Karpas-422 (cell line): Measurements from ENCODE around the gene REV3L. TPM values are rescaled to one million over a fixed set of nuclear protein-coding genes. Genes with fewer than 3 reads are reported as not detected.

Experiments
- DNase-seq: peaks from one replicate; pipeline ENCODE4 v3.0.0-alpha.2; 2015
- H2AFZ ChIP-seq: fragments of 200-600 bp; sonication (generic); 2 replicates; pipeline ENCODE4 v1.6.1; 2014; ENCODE audit warnings: antibody characterized with exemption, low read length, mixed read lengths
- H3K27ac ChIP-seq: fragments of 200-600 bp; sonication (generic); 2 replicates; pipeline ENCODE4 v1.5.1; 2014; ENCODE audit warnings: mild to moderate bottlenecking, low read length, moderate library complexity
- H3K27me3 ChIP-seq: fragments of 200-600 bp; sonication (generic); 2 replicates; pipeline ENCODE4 v1.6.1; 2014; ENCODE audit warnings: low read length, mixed read lengths
- H3K36me3 ChIP-seq: fragments of 200-600 bp; sonication (generic); 2 replicates; pipeline ENCODE4 v1.6.1; 2014; ENCODE audit warnings: low read length, mixed read lengths; ENCODE audit not compliant: insufficient read depth
- H3K4me1 ChIP-seq: fragments of 200-600 bp; sonication (generic); 2 replicates; pipeline ENCODE4 v1.6.1; 2014; ENCODE audit warnings: mild to moderate bottlenecking, low read length, mixed read lengths
- H3K4me2 ChIP-seq: fragments of 200-600 bp; sonication (generic); 2 replicates; pipeline ENCODE4 v1.6.1; 2014; ENCODE audit warnings: low read length, low read depth, mild to moderate bottlenecking; ENCODE audit not compliant: poor library complexity, severe bottlenecking
- H3K4me3 ChIP-seq: fragments of 200-600 bp; sonication (generic); 2 replicates; pipeline ENCODE4 v1.5.1; 2014; ENCODE audit warnings: mild to moderate bottlenecking, antibody characterized with exemption, low read length, mixed read lengths
- H3K79me2 ChIP-seq: fragments of 200-600 bp; sonication (generic); 2 replicates; pipeline ENCODE4 v1.6.1; 2014; ENCODE audit warnings: mild to moderate bottlenecking, low read length, mixed read lengths
- H3K9ac ChIP-seq: fragments of 200-600 bp; sonication (generic); 2 replicates; pipeline ENCODE4 v1.6.0; 2014; ENCODE audit warnings: low read length
- H3K9me2 ChIP-seq: fragments of 200-600 bp; sonication (generic), shearing (Covaris generic); replicated peaks from 2 replicates; pipeline ENCODE4 v1.6.0; 2014; ENCODE audit warnings: mild to moderate bottlenecking, low read length, moderate library complexity; ENCODE audit not compliant: insufficient read depth
- H3K9me3 ChIP-seq: fragments of 300-700, 200-600 bp; sonication (generic); 2 replicates; pipeline ENCODE4 v1.6.1; 2014; ENCODE audit warnings: low read length, mixed read lengths
- H4K20me1 ChIP-seq: fragments of 200-600 bp; sonication (generic); 2 replicates; pipeline ENCODE4 v1.6.1; 2014; ENCODE audit warnings: mild to moderate bottlenecking, antibody characterized with exemption, low read length, low read depth; ENCODE audit not compliant: insufficient read depth
- total RNA-seq: library from RNA; depleted of rRNA; stranded (reverse); fragments of >200 nt; shearing (Covaris generic); gene quantifications from 2 replicates; pipeline ENCODE4 v1.2.3, GENCODE V29; 2014; ENCODE audit warnings: low replicate concordance

REV3L gene
- total RNA-seq, 1 experiment from 2014 or later: 64.4 TPM

- H3K9me2 ChIP-seq: no peaks in the 10 kb centered on the region
- peaks cover 16% of the 10 kb centered on the region for H3K4me1 ChIP-seq
- no peak overlapping the region for H3K27ac ChIP-seq
- H2AFZ ChIP-seq: no peak overlapping the region
- H3K36me3 ChIP-seq: 0 out of 2 replicates have a peak, but pooled peaks cover 7% of the 10 kb centered on the region
- H3K4me3 ChIP-seq: no peak overlapping the region
- H3K79me2 ChIP-seq: peaks cover 68% of the 10 kb centered on the region
- no peaks in the 10 kb centered on the region; the same call in 1 of the 2 replicates for H3K9me3 ChIP-seq
- H4K20me1 ChIP-seq: no peaks in the 10 kb centered on the region
- peak; percentile 43 for DNase-seq
- no peaks in the 10 kb centered on the region for H3K27me3 ChIP-seq
- H3K9ac ChIP-seq: no peak overlapping the region
- no peak overlapping the region for H3K4me2 ChIP-seq
These were observed 4.6 kb upstream of the REV3L start for GRCh38 chr6:111487661-111488060.

- Histone ChIP-seq H3K27me3 (no peaks in the 10 kb centered on the region), H2AFZ (no peak overlapping the region), H3K9me3 (no peaks in the 10 kb centered on the region; the same call in 1 of the 2 replicates), H3K9me2 (no peaks in the 10 kb centered on the region), H3K9ac (no peak overlapping the region), H3K27ac (no peak overlapping the region), H3K4me1 (peaks cover 16% of the 10 kb centered on the region), H3K4me2 (no peak overlapping the region), H3K4me3 (no peak overlapping the region), H3K36me3 (0 out of 2 replicates have a peak, but pooled peaks cover 7% of the 10 kb centered on the region), H4K20me1 (no peaks in the 10 kb centered on the region), H3K79me2 (peaks cover 70% of the 10 kb centered on the region)
- DNase-seq: peak; percentile 29
These were observed 3.9 kb upstream of the REV3L start for GRCh38 chr6:111486921-111487320.

GRCh38 chr6:111486475-111486874 is 3.5 kb upstream of the REV3L start:
- H4K20me1 ChIP-seq: no peaks in the 10 kb centered on the region
- no peak overlapping the region for H3K4me2 ChIP-seq
- no peaks in the 10 kb centered on the region; the same call in 1 of the 2 replicates for H3K9me3 ChIP-seq
- H3K79me2 ChIP-seq: peaks cover 72% of the 10 kb centered on the region
- no peak overlapping the region for H3K9ac ChIP-seq
- H3K36me3 ChIP-seq: 0 out of 2 replicates have a peak, but pooled peaks cover 7% of the 10 kb centered on the region
- H2AFZ ChIP-seq: no peak overlapping the region
- DNase-seq: peak; percentile 29
- no peak overlapping the region for H3K27ac ChIP-seq
- peaks cover 16% of the 10 kb centered on the region for H3K4me1 ChIP-seq
- H3K9me2 ChIP-seq: no peaks in the 10 kb centered on the region
- no peaks in the 10 kb centered on the region for H3K27me3 ChIP-seq
- H3K4me3 ChIP-seq: no peak overlapping the region

- peak overlapping the region; percentile 92; the same call in 1 of the 2 replicates for H3K9ac ChIP-seq
These were observed 2.3 kb upstream of the REV3L start for GRCh38 chr6:111485342-111485741.

GRCh38 chr6:111484633-111484930 is 1.6 kb upstream of the REV3L start:
- Histone ChIP-seq H3K9me2 (no peaks in the 10 kb centered on the region), H4K20me1 (peaks cover 4% of the 10 kb centered on the region; the same call in 1 of the 2 replicates), H3K9ac (peak overlapping the region; percentile 92), H3K27ac (peak overlapping the region; percentile 90), H3K36me3 (0 out of 2 replicates have a peak, but pooled peaks cover 7% of the 10 kb centered on the region), H3K4me2 (peak overlapping the region; percentile 84), H3K9me3 (no peaks in the 10 kb centered on the region; the same call in 1 of the 2 replicates), H3K4me3 (peak overlapping the region; percentile 90), H3K4me1 (peaks cover 31% of the 10 kb centered on the region), H2AFZ (no peak overlapping the region), H3K27me3 (no peaks in the 10 kb centered on the region), H3K79me2 (peaks cover 80% of the 10 kb centered on the region)
- peak; percentile 61 for DNase-seq

More at GRCh38 chr6:111485342-111485741, 2.3 kb upstream of the REV3L start:
- peak overlapping the region; percentile 90 for H3K27ac ChIP-seq
- H3K27me3 ChIP-seq: no peaks in the 10 kb centered on the region
- H2AFZ ChIP-seq: no peak overlapping the region
- peak overlapping the region; percentile 90; the same call in 1 of the 2 replicates for H3K4me3 ChIP-seq
- H4K20me1 ChIP-seq: peaks cover 4% of the 10 kb centered on the region; the same call in 1 of the 2 replicates
- 0 out of 2 replicates have a peak, but pooled peaks cover 7% of the 10 kb centered on the region for H3K36me3 ChIP-seq
- peak overlapping the region; percentile 84 for H3K4me2 ChIP-seq
- H3K4me1 ChIP-seq: peaks cover 24% of the 10 kb centered on the region
- no peaks in the 10 kb centered on the region for H3K9me2 ChIP-seq
- H3K79me2 ChIP-seq: peaks cover 80% of the 10 kb centered on the region
- no peaks in the 10 kb centered on the region; the same call in 1 of the 2 replicates for H3K9me3 ChIP-seq
- DNase-seq: peak; percentile 39

GRCh38 chr6:111483736-111484632 is 966 bp upstream of the REV3L start:
- H3K9ac ChIP-seq: peak overlapping the region; percentile 92
- peak; percentile 97 for DNase-seq
- H3K79me2 ChIP-seq: peaks cover 85% of the 10 kb centered on the region
- H3K4me1 ChIP-seq: peaks cover 37% of the 10 kb centered on the region
- H2AFZ ChIP-seq: peak overlapping the region; percentile 57; the same call in 1 of the 2 replicates
- 0 out of 2 replicates have a peak, but pooled peaks cover 7% of the 10 kb centered on the region for H3K36me3 ChIP-seq
- peak overlapping the region; percentile 84 for H3K4me2 ChIP-seq
- peak overlapping the region; percentile 90 for H3K4me3 ChIP-seq
- H3K9me3 ChIP-seq: no peaks in the 10 kb centered on the region; the same call in 1 of the 2 replicates
- peak overlapping the region; percentile 90 for H3K27ac ChIP-seq
- H3K9me2 ChIP-seq: no peaks in the 10 kb centered on the region
- peaks cover 4% of the 10 kb centered on the region; the same call in 1 of the 2 replicates for H4K20me1 ChIP-seq
- H3K27me3 ChIP-seq: no peaks in the 10 kb centered on the region

- Histone ChIP-seq H3K9ac (peak overlapping the region; percentile 92), H3K36me3 (0 out of 2 replicates have a peak, but pooled peaks cover 7% of the 10 kb centered on the region), H3K4me2 (peak overlapping the region; percentile 79), H3K9me2 (no peaks in the 10 kb centered on the region), H2AFZ (peak overlapping the region; percentile 37; the same call in 1 of the 2 replicates), H3K27ac (peak overlapping the region; percentile 90), H3K4me1 (peaks cover 51% of the 10 kb centered on the region), H3K27me3 (no peaks in the 10 kb centered on the region), H3K9me3 (no peaks in the 10 kb centered on the region; the same call in 1 of the 2 replicates), H3K4me3 (peak overlapping the region; percentile 90), H3K79me2 (peaks cover 87% of the 10 kb centered on the region), H4K20me1 (peaks cover 4% of the 10 kb centered on the region; the same call in 1 of the 2 replicates)
- peak; percentile 87 for DNase-seq
These were observed 645 bp downstream of the REV3L start for GRCh38 chr6:111482188-111482958.
